Measurements from ENCODE around the gene SOHLH1.

DNA sequence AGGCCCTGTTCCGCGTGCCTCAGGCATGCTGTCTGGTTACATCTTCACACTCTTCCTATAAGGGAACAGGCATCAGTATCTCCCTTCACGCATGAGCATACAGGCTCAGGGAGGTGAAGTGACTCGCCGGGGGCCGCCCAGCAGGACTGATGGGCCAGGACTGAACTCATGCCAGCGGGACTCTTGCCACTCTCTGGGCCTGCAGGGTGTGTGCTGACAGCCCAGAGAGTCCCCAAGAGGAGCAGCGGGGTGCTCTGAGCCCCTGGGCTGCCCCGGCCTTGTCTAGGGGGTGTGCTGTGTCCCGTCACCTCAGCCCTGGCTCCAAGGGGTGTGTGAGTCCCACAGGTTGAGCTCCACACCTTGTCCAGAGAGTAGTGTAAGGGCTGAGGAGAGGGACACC lies 12.6 kb upstream of the SOHLH1 start:
- TF ChIP-seq, protein P1, sequence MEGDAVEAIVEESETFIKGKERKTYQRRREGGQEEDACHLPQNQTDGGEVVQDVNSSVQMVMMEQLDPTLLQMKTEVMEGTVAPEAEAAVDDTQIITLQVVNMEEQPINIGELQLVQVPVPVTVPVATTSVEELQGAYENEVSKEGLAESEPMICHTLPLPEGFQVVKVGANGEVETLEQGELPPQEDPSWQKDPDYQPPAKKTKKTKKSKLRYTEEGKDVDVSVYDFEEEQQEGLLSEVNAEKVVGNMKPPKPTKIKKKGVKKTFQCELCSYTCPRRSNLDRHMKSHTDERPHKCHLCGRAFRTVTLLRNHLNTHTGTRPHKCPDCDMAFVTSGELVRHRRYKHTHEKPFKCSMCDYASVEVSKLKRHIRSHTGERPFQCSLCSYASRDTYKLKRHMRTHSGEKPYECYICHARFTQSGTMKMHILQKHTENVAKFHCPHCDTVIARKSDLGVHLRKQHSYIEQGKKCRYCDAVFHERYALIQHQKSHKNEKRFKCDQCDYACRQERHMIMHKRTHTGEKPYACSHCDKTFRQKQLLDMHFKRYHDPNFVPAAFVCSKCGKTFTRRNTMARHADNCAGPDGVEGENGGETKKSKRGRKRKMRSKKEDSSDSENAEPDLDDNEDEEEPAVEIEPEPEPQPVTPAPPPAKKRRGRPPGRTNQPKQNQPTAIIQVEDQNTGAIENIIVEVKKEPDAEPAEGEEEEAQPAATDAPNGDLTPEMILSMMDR (conservative IDR thresholded peaks at IDR 0.05; ENCODE audit: low read depth, low read length) = no peak
- TF ChIP-seq EZH2 (IDR thresholded peaks at IDR 0.05; ENCODE audit: low read length, unreplicated experiment) (no peak), EZH2phosphoT487 (IDR thresholded peaks at IDR 0.05; ENCODE audit: borderline replicate concordance, low read length) (no peak)
